AG04450 (cell line): ENCODE measurements around the gene RETREG3. TPM values are rescaled to one million over a fixed set of nuclear protein-coding genes. Genes with fewer than 3 reads are reported as not detected.

Experiments
- CTCF ChIA-PET: fragments of 300-600, 350-600 bp; formaldehyde crosslinking; extraction: SDS; loops from one replicate; lab custom pipeline; 2022; ENCODE audit warnings: antibody characterized with exemption, inconsistent platforms; lab: Charles Lee
- POLR2A ChIA-PET: fragments of 350-600 bp; formaldehyde crosslinking; extraction: SDS; loops from one replicate; lab custom pipeline; 2021; ENCODE audit warnings: antibody characterized with exemption, inconsistent platforms; lab: Yijun Ruan, JAX
- DNase-seq: peaks from one replicate; pipeline ENCODE4 v3.0.0-alpha.2; 2011; ENCODE audit warnings: low read depth, low spot score
- H3K27ac ChIP-seq: one replicate; pipeline ENCODE4 v1.5.1; 2012; ENCODE audit warnings: low read depth, low read length, control low read depth
- H3K27me3 ChIP-seq: one replicate; pipeline ENCODE4 v1.6.0; 2012; ENCODE audit warnings: low read length; ENCODE audit not compliant: control insufficient read depth, insufficient read depth
- H3K4me3 ChIP-seq: 2 replicates; pipeline ENCODE4 v1.5.1; 2011; ENCODE audit warnings: mild to moderate bottlenecking, low read depth, low read length, control low read depth
- H3K9me3 ChIP-seq: 2 replicates; pipeline ENCODE4 v1.5.1; 2012; ENCODE audit warnings: low read length; ENCODE audit not compliant: control insufficient read depth, insufficient read depth
- polyA plus RNA-seq: library from polyadenylated mRNA; depleted of rRNA; stranded (reverse); fragments of >200 nt; gene quantifications from 2 replicates; pipeline ENCODE4 v1.2.3, GENCODE V29; 2011
- TF ChIP-seq, protein P1 (sequence below): IDR thresholded peaks from 2 replicates; pipeline ENCODE4 v1.5.1; 2011; ENCODE audit warnings: low read depth, low read length, control low read depth, inconsistent platforms

Gene RETREG3
- polyA plus RNA-seq, 1 experiment = 27.5 TPM

DNA sequence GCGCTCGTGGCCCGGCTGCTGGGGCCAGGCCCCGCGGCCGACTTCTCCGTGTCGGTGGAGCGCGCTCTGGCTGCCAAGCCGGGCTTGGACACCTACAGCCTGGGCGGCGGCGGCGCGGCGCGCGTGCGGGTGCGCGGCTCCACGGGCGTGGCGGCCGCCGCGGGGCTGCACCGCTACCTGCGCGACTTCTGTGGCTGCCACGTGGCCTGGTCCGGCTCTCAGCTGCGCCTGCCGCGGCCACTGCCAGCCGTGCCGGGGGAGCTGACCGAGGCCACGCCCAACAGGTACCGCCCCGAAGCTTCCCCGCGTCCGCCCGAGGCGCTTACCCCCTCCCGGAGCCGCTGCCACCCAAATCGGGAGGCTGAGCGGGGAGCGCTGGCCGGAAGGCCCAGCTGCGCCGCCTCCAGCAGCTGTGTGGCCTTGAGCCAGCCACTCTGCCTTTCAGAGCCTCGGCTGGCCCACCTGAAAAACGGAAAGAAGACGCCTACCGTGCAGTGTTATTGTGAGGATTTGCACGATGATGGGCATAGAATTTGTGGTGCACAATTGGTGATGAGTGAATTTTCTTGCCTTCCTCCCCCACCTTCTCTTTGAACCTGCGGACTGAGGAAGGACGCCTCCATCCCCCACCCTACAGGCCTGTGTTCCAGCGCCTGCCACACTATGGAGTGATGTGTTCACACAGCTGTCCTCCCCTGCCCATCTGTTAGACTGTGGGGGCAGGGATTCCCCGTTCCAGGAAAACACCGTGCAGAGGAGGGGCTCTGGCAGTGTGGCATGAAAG lies 72.6 kb downstream of the RETREG3 start:
- DNase-seq = peak; percentile 62
- TF ChIP-seq, protein P1, sequence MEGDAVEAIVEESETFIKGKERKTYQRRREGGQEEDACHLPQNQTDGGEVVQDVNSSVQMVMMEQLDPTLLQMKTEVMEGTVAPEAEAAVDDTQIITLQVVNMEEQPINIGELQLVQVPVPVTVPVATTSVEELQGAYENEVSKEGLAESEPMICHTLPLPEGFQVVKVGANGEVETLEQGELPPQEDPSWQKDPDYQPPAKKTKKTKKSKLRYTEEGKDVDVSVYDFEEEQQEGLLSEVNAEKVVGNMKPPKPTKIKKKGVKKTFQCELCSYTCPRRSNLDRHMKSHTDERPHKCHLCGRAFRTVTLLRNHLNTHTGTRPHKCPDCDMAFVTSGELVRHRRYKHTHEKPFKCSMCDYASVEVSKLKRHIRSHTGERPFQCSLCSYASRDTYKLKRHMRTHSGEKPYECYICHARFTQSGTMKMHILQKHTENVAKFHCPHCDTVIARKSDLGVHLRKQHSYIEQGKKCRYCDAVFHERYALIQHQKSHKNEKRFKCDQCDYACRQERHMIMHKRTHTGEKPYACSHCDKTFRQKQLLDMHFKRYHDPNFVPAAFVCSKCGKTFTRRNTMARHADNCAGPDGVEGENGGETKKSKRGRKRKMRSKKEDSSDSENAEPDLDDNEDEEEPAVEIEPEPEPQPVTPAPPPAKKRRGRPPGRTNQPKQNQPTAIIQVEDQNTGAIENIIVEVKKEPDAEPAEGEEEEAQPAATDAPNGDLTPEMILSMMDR = no peak
- ChIA-PET POLR2A (interaction anchor here (0.6 to 2.2 kb wide), 11 partner anchors 9 to 606 kb away, joined by 3 to 17 read pairs (median 5); partner anchors contain the start of genes CAVIN1, MLX and ODAD4), CTCF (interaction anchor here (1.0 to 1.8 kb wide), 3 partner anchors 19 to 315 kb away, joined by 3 to 6 read pairs (median 4); partner anchors contain the start of gene CAVIN1)
- H3K27me3 ChIP-seq = no peaks in the 10 kb centered on the region
- peak overlapping the region; percentile 69 for H3K4me3 ChIP-seq
- no peaks in the 10 kb centered on the region; the same call in 1 of the 2 replicates for H3K9me3 ChIP-seq
- H3K27ac ChIP-seq = peak overlapping the region; percentile 21

DNA sequence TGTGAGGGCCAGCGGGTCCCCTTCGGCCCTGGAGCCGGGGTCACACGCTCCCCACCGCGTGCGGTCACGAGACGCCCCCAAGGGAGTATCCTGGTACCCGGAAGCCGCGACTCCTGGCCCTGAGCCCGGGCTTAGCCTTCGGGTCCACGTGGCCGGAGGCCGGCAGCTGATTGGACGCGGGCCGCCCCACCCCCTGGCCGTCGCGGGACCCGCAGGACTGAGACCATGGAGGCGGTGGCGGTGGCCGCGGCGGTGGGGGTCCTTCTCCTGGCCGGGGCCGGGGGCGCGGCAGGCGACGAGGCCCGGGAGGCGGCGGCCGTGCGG lies 73.2 kb downstream of the RETREG3 start, which contains the start of gene NAGLU:
TSS of gene NAGLU (plus strand) at position 194 of the 324 bp plus-strand sequence. CDS start at position 226, 32 bp downstream.
- no peaks in the 10 kb centered on the region for H3K27me3 ChIP-seq
- ChIA-PET CTCF (interaction anchor here (1.0 to 1.8 kb wide), 3 partner anchors 18 to 314 kb away, joined by 3 to 6 read pairs (median 4); partner anchors contain the start of gene CAVIN1), POLR2A (interaction anchor here (0.5 to 2.2 kb wide), 11 partner anchors 9 to 485 kb away, joined by 3 to 17 read pairs (median 5); partner anchors contain the start of genes CAVIN1 and MLX)
- peak within 1 kb of the TSS; percentile 70 for H3K27ac ChIP-seq
- DNase-seq = no peak
- H3K9me3 ChIP-seq = no peaks in the 10 kb centered on the region; the same call in 1 of the 2 replicates
- TF ChIP-seq, protein P1 = no peak
- peak within 1 kb of the TSS; percentile 69 for H3K4me3 ChIP-seq

DNA sequence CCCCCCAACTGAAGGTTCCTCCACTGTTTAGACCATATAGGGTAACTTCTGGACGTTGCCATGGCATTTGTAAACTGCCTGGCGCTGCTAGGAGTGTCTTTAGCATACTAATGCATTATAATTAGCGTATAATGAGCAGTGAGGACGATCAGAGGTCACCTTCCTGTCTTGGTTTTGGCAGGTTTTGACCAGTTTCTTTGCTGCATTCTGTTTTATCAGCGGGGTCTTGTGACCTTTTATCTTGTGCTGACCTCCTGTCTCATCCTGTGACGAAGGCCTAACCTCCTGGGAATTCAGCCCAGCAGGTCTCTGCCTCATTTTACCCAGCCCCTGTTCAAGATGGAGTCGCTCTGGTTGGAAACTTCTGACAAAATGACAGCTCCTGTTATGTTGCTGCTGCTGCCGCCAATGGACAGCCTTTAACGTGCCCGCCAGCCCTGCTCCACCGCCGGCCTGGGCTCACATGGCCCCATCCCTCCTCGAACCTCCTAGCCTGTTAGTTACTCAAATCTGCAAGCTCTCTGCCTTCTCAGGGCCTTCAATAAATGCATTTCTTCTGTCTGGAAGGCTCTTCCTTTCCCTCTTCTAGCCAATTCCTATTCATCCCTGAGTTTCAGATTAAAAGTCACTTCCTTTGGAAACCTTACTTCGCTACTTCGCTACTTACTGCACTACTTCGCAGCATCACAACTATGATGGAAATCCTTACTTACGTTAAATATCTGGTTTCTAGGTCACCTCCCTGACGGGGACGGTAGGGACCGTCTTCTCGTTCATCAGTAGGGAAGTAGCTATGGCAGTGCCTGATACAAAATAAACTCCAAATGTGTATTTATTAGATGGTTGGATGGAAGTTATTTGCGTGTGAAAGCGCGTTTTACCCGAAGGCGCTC lies 73.8 kb downstream of the RETREG3 start:
- POLR2A ChIA-PET = interaction anchor here (0.5 to 2.2 kb wide), 9 partner anchors 8 to 486 kb away, joined by 3 to 17 read pairs (median 5); partner anchors contain the start of genes CAVIN1 and MLX
- TF ChIP-seq, protein P1 = no peak
- Histone ChIP-seq H3K9me3 (no peaks in the 10 kb centered on the region; the same call in 1 of the 2 replicates), H3K27ac (peak overlapping the region; percentile 70), H3K27me3 (no peaks in the 10 kb centered on the region), H3K4me3 (peak overlapping the region; percentile 69)
- CTCF ChIA-PET = interaction anchor here (0.6 to 1.8 kb wide), 2 partner anchors 18 to 312 kb away, joined by 3 to 6 read pairs; no protein-coding TSS in a partner anchor
- DNase-seq = no peak

DNA sequence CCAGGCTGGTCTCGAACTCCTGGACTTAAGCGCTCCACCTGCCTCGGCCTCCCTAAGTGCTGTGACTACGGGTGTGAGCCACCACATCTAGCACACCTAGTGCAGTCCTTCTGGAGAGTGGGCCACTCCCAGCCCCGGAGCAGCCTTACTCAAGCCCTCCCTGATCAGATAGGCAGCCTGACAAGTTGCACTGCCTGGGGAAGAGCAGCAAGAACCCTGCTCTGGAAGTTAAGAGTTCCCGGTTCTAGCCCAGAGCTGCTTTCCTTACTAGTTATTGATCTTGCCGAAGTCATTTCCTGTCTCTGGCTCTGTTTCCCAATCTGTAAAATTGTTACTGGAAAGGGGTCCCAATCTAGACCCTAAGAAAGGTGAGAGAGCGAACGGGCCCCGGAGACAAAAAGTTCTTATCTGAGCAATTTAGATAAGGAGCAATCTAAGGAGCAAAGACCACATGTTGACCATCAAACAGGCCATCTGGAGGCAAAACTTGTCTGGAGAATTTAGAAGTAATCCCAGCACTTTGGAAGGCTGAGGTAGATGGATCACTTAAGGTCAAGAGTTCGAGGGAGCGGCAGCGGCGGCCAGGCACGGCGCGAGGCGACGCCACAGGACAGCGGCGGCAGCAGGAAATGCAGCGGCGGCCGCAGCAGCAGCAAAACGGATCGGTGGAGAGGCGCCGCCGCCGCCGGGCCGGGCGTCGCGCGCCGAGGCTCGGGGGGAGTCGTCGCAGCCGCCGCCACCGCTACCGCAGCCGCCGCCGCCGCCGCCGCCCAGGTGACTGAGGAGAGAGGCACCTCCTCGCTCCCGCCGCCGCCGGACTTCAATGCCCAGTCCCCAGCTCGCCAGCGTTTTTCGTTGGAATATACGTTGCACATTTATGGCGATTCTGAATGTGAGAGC lies 77.5 kb downstream of the RETREG3 start:
- ChIA-PET POLR2A (no interaction called here), CTCF (interaction anchor here (0.6 to 0.8 kb wide), 2 partner anchors 14 to 50 kb away, joined by 3 read pairs; no protein-coding TSS in a partner anchor)
- no peak for DNase-seq
- TF ChIP-seq, protein P1 = peak; percentile 36
- no peaks in the 10 kb centered on the region for H3K27me3 ChIP-seq
- no peaks in the 10 kb centered on the region for H3K9me3 ChIP-seq
- H3K27ac ChIP-seq = no peak overlapping the region
- peak overlapping the region; percentile 50 for H3K4me3 ChIP-seq
